Neutrophil (primary cell): ENCODE measurements around the gene DNAH17.

ENCODE experiments used
- H3K27ac ChIP-seq: fragments of 200-600 bp; sonication (generic); 2 replicates; pipeline ENCODE4 v1.5.1; 2016; ENCODE audit warnings: mild to moderate bottlenecking, moderate library complexity
- H3K27me3 ChIP-seq: fragments of 200-600 bp; sonication (generic); 2 replicates; pipeline ENCODE4 v1.6.0; 2016; ENCODE audit warnings: mild to moderate bottlenecking
- H3K36me3 ChIP-seq: fragments of 200-600 bp; sonication (generic); 2 replicates; pipeline ENCODE4 v1.5.1; 2017
- H3K4me1 ChIP-seq, 2 experiments: fragments of 200-600 bp in 1 of 2; sonication (generic) in 1 of 2; 1 replicate in 1 of 2; 2 replicates in 1 of 2; pipeline versions ENCODE4 v1.5.1 to v1.6.1; 2013 to 2016; ENCODE audit warnings: low read depth in 1 of 2, low read length in 1 of 2, mild to moderate bottlenecking in 1 of 2, moderate library complexity in 1 of 2; ENCODE audit not compliant: control insufficient read depth in 1 of 2, insufficient read depth in 1 of 2
- H3K4me3 ChIP-seq, 2 experiments: fragments of 200-600 bp in 1 of 2; sonication (generic) in 1 of 2; 1 replicate in 1 of 2; 2 replicates in 1 of 2; pipeline ENCODE4 v1.5.1; 2013 to 2016; ENCODE audit warnings: low read depth in 1 of 2, low read length in 1 of 2, mild to moderate bottlenecking in 1 of 2, moderate library complexity in 1 of 2
- H3K9me3 ChIP-seq: fragments of 200-600 bp; sonication (generic); 2 replicates; pipeline ENCODE4 v1.5.1; 2016
- TF ChIP-seq, protein P1 (sequence below): fragments of 200-600 bp; sonication (generic); IDR thresholded peaks from 2 replicates; pipeline ENCODE4 v1.5.1; 2016; ENCODE audit warnings: antibody characterized with exemption

DNAH17 gene

DNA sequence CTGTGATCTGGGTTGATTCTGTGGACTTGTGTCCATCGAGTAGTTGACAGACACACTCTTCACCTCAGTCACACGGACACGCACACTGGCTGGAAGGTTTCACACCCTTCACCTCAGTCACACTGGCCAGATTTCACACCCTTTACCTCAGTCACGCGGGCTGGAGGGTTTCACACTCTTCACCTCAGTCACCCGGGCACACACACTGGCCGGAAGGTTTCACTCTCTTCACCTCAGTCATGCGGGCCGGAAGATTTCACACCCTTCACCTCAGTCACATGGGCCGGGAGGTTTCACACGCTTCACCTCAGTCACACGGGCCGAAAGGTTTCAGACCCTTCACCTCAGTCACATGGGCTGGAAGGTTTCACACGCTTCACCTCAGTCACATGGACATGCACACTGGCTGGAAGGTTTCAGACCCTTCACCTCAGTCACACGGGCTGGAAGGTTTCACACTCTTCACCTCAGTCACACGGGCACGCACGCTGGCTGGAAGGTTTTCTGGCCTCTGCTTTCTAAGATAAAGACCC lies 102.5 kb downstream of the DNAH17 start:
- no peaks in the 10 kb centered on the region for H3K36me3 ChIP-seq
- no peaks in the 10 kb centered on the region for H3K4me1 ChIP-seq
- H3K4me3 ChIP-seq: no peak overlapping the region
- H3K27me3 ChIP-seq: peaks cover 6% of the 10 kb centered on the region
- no peak overlapping the region for H3K27ac ChIP-seq
- no peaks in the 10 kb centered on the region for H3K9me3 ChIP-seq
- TF ChIP-seq, protein P1, sequence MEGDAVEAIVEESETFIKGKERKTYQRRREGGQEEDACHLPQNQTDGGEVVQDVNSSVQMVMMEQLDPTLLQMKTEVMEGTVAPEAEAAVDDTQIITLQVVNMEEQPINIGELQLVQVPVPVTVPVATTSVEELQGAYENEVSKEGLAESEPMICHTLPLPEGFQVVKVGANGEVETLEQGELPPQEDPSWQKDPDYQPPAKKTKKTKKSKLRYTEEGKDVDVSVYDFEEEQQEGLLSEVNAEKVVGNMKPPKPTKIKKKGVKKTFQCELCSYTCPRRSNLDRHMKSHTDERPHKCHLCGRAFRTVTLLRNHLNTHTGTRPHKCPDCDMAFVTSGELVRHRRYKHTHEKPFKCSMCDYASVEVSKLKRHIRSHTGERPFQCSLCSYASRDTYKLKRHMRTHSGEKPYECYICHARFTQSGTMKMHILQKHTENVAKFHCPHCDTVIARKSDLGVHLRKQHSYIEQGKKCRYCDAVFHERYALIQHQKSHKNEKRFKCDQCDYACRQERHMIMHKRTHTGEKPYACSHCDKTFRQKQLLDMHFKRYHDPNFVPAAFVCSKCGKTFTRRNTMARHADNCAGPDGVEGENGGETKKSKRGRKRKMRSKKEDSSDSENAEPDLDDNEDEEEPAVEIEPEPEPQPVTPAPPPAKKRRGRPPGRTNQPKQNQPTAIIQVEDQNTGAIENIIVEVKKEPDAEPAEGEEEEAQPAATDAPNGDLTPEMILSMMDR: no peak

DNA sequence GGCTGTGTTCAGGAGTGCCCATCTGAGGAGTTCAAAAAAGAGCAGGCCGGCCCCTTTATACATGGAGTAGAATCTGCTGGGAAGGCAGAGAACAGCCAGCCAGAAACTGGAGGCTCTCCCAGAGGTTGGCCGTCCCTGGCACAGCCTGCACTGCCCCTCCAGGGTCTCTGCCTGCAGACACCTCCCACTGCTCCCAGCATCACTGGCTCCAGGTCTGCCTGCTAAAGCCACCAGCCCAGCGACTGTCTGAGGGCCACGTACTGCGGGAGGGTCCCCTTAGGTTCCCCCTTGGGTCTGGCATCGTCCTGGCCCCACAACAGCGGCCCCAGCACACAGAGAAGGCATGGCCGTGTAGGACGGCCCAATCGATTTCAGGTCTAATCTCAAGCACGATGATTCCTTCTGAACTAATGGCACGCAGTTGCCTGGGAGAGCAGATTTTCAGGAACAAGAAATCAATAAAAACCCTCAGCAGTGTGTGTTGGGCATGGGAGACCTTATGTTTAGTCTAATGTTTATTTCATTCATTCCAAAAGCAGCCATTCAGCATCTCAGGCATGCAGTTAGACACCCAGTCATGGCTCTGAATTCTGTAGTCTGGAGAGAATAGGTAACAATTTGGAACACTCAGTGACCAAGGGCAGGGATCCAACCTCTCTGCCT lies 103.1 kb downstream of the DNAH17 start:
- Histone ChIP-seq H3K36me3 (no peaks in the 10 kb centered on the region), H3K27ac (no peak overlapping the region), H3K4me1 (no peaks in the 10 kb centered on the region), H3K27me3 (peaks cover 6% of the 10 kb centered on the region), H3K4me3 (no peak overlapping the region), H3K9me3 (no peaks in the 10 kb centered on the region)
- TF ChIP-seq, protein P1: no peak

DNA sequence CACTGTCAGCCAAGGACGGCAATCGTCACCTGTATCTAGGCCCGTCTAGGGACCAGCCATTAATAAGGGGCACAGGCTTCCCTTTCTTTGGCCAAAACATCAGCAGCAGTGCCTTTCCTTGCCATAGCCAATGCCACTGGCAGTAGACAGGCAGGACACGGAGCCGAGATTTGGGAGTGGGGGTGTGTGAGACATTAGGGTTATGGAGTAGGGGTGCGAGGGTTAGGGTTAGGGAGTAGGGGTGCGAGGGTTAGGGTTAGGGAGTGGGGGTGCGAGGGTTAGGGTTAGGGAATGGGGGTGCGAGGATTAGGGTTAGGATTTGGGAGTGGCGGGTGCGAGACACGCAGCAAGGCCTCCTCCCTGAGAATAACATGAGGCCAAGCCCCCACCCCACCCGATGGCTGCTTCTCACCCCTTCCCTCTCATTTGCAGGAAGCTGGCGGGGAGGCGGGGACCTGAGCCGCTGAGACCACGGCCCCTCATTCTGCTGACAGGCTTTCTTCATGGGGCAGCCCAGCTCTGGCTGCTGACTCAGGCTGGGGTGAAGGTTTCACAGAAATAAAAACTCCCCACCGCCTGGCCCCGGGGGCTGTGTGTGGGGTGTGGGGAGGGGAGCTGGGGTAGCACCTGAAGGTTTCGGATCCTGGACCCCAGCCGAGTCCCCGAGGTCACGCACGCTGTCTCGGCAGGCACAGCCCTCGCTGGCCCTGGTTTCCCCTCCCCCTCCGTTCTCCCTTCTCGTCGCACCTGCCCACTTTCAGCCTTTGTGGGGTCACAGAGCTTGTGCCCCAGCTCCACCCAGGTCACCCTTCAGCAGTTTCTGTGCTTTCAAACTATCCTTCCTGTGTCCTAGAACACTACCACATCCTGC lies 104.9 kb downstream of the DNAH17 start:
- no peaks in the 10 kb centered on the region for H3K9me3 ChIP-seq
- no peaks in the 10 kb centered on the region for H3K36me3 ChIP-seq
- H3K27ac ChIP-seq: no peak overlapping the region
- TF ChIP-seq, protein P1: no peak
- no peaks in the 10 kb centered on the region for H3K4me1 ChIP-seq
- no peak overlapping the region for H3K4me3 ChIP-seq
- peaks cover 6% of the 10 kb centered on the region for H3K27me3 ChIP-seq

DNA sequence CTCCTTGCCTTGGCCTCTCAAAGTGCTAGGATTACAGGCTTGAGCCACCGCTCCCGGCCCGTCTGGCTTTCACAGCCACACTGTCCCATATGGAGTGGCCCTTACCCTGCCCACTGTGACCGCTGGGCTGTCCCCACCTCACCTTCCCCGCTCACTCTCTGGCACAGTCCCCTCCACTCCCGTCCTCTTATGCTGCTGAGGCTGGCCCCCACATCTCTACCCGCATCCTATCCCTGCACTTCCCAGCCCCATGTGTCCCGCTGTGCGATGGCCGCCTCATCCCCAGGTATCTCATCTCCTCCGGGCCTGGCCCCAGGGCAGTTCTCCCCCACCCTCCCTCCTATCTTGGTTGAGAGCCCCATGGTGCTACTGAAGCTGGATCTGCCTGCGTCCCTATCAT lies 105.6 kb downstream of the DNAH17 start:
- peaks cover 6% of the 10 kb centered on the region for H3K27me3 ChIP-seq
- no peaks in the 10 kb centered on the region for H3K9me3 ChIP-seq

DNA sequence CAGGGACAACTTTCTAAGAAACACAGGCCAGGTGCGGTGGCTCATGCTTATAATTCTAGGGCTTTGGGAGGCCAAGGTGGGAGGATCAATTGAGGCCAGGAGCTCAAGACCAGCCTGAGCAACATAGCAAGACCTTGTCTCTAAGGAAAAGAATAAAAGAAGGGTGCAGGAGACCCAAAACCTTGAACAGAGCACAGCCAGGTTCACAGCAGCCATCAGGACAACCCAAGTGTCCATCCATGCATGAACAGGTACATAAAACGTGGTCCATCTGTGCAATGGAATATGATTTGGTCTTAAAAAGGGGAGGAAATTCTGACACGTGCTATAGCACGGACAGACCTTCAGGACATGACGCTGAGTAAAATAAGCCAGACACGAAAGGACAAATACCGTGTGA lies 107.8 kb downstream of the DNAH17 start:
- Histone ChIP-seq H3K9me3 (no peaks in the 10 kb centered on the region), H3K4me1 (no peaks in the 10 kb centered on the region), H3K27me3 (peaks cover 1% of the 10 kb centered on the region), H3K27ac (no peak overlapping the region), H3K4me3 (no peak overlapping the region), H3K36me3 (no peaks in the 10 kb centered on the region)
- TF ChIP-seq, protein P1: no peak

More for the DNA sequence above, 105.6 kb downstream of the DNAH17 start:
- Histone ChIP-seq H3K4me1 (no peaks in the 10 kb centered on the region), H3K27ac (no peak overlapping the region), H3K4me3 (no peak overlapping the region), H3K36me3 (no peaks in the 10 kb centered on the region)
- TF ChIP-seq, protein P1: no peak
